Left ventricle myocardium superior (tissue), 1 donor: Measurements from ENCODE around the gene PEX6. TPM values are rescaled to one million over a fixed set of nuclear protein-coding genes. Genes with fewer than 3 reads are reported as not detected.

Source experiments
- ATAC-seq: fragments of 200-7000 bp; cut with Tn5 transposase; one replicate; pipeline ENCODE4 v1.9.1; 2020; ENCODE audit warnings: mild to moderate bottlenecking, moderate library complexity
- DNase-seq: peaks from one replicate; pipeline ENCODE4 v3.0.0-alpha.2; 2020
- intact Hi-C: fragments of 100-400 bp; cut with micrococcal nuclease; formaldehyde crosslinking; loops from one replicate; pipeline ENCODE4 v1.11.0; 2022
- long read RNA-seq: library from polyadenylated mRNA; unstranded; transcript quantifications from one replicate; pipeline ENCODE4 v2.0.0, GENCODE V29; 2021
- total RNA-seq: library from RNA; stranded (reverse); fragmentation: NEBNext Ultra II Directional; extraction: Animal tissue kit (Norgen Biotek cat#: 25700); gene quantifications from one replicate; pipeline ENCODE4 v1.2.1, GENCODE V29; 2021
- donor health status: DM: no; HTN: yes; CAD: no; lungs with severe emphysema.

Gene PEX6
- 27.8 TPM for total RNA-seq
- long read RNA-seq, transcript PEX6-202 (17 exons, 3,478 nt): major isoform, 112 of 140 reads
- long read RNA-seq, partial matches to known transcripts: 17 of 140 reads
- long read RNA-seq, other reads (novel, unspliced or antisense): 11 of 140 reads

- intact Hi-C loops: no loop called here
- ATAC-seq (peak; percentile 96), DNase-seq (peak; percentile 95)
Measured at GRCh38 chr6:42978839-42979522, at the start of gene PEX6. Gene PEX6, minus strand, starts transcription at chr6:42979181. Its CDS starts 31 bp downstream, at chr6:42979150.

- ATAC-seq (no peak), DNase-seq (peak; percentile 11)
- intact Hi-C loops: no loop called here
Measured at GRCh38 chr6:43026365-43026764, 47.4 kb upstream of the PEX6 start.

- ATAC-seq: no peak
- intact Hi-C loops: no loop called here
- DNase-seq: peak; percentile 0
Measured at GRCh38 chr6:43024436-43024835, 45.5 kb upstream of the PEX6 start.

- intact Hi-C loops: no loop called here
- ATAC-seq (peak; percentile 77), DNase-seq (peak; percentile 91)
Measured at GRCh38 chr6:43021270-43022047, 42.5 kb upstream of the PEX6 start, which contains the start of gene RRP36. Gene RRP36, plus strand, starts transcription at chr6:43021623. Its CDS starts 32 bp downstream, at chr6:43021655.

- peak; percentile 18 for DNase-seq
- no peak for ATAC-seq
- intact Hi-C loops: no loop called here
Measured at GRCh38 chr6:43020847-43021246, 41.9 kb upstream of the PEX6 start.

- ATAC-seq (no peak), DNase-seq (no peak)
- intact Hi-C loops: no loop called here
Measured at GRCh38 chr6:43020052-43020705, 41.2 kb upstream of the PEX6 start.

- DNase-seq (no peak), ATAC-seq (no peak)
- intact Hi-C loops: no loop called here
Measured at GRCh38 chr6:43019152-43019551, 40.2 kb upstream of the PEX6 start.

GRCh38 chr6:43016943-43017334 is 38.0 kb upstream of the PEX6 start:
- DNase-seq (peak; percentile 69), ATAC-seq (peak; percentile 16)
- intact Hi-C loops: no loop called here

- intact Hi-C loops: no loop called here
- ATAC-seq (peak; percentile 34), DNase-seq (peak; percentile 54)
Measured at GRCh38 chr6:43016176-43016942, 37.4 kb upstream of the PEX6 start.

- DNase-seq: no peak
- intact Hi-C loops: no loop called here
- no peak for ATAC-seq
Measured at GRCh38 chr6:43014434-43014909, 35.5 kb upstream of the PEX6 start.

- DNase-seq (peak; percentile 98), ATAC-seq (peak; percentile 90)
- intact Hi-C loops: no loop called here
Measured at GRCh38 chr6:43013843-43014433, 35.0 kb upstream of the PEX6 start, which contains the start of the genes KLHDC3 and MEA1. Gene KLHDC3, plus strand, starts transcription at chr6:43014249. Its CDS starts 2,944 bp downstream, at chr6:43017193. Gene MEA1, minus strand, starts transcription at chr6:43013946. Its CDS starts 133 bp downstream, at chr6:43013813.

GRCh38 chr6:43013097-43013842 is 34.3 kb upstream of the PEX6 start:
- no peak for ATAC-seq
- intact Hi-C loops: no loop called here
- DNase-seq: no peak

GRCh38 chr6:43012364-43012763 is 33.4 kb upstream of the PEX6 start:
- no peak for DNase-seq
- intact Hi-C loops: no loop called here
- ATAC-seq: no peak

- no peak for ATAC-seq
- DNase-seq: no peak
- intact Hi-C loops: no loop called here
Measured at GRCh38 chr6:43011207-43011606, 32.2 kb upstream of the PEX6 start.

GRCh38 chr6:43009124-43009523 is 30.1 kb upstream of the PEX6 start:
- intact Hi-C loops: no loop called here
- peak; percentile 21 for ATAC-seq
- DNase-seq: peak; percentile 69

GRCh38 chr6:43007126-43007525 is 28.1 kb upstream of the PEX6 start:
- ATAC-seq (no peak), DNase-seq (no peak)
- intact Hi-C loops: no loop called here

GRCh38 chr6:43006251-43006650 is 27.3 kb upstream of the PEX6 start:
- ATAC-seq: no peak
- no peak for DNase-seq
- intact Hi-C loops: no loop called here

- intact Hi-C loops: no loop called here
- ATAC-seq: no peak
- DNase-seq: no peak
Measured at GRCh38 chr6:43005844-43006243, 26.9 kb upstream of the PEX6 start.
